NCI-H187 treated with DMSO at 0.1 percent for 48 hours (cell line): ENCODE data around the gene UQCR11.

Experiments used
- DNase-seq: peaks from one replicate; lab custom pipeline; 2025; lab: John Stamatoyannopoulos, UW

The UQCR11 gene

DNA sequence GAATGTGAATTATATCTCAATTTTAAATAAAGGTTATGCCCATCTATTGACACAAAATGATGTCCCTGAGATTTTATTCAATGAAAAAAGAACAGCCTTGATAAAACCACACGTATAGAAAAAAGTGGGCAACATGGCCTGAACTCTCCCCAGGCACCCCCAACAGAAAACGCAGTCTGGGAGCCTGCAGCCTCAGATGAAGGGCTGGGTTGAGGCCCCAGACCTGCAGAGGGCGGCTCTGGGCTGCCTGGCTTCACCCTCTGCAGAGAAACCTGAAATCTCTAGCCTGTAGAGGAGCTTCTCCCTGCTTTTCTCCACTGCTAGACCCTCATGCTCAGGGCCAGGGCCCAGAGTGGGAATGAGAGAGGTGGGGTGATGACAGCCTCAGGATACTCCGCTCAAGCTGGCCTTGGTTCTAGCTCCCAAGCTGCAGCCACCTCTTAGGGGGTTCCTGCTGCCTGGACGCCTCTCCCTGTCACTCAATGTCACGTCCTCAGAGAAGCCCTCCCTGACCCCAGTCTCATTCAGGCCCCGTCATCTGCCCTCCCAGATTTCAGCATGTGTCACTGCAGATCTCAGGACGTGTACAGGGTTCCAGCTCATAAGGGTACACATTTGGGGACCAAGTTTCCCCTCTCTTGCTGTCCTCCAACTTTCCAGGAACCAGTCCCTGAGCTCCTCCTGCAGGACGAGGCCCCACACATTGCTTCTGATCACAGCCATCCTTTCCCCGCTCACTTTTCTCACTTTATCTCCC lies 14.4 kb downstream of the UQCR11 start:
- DNase-seq = no peak

- no peak for DNase-seq
These were observed 17.4 kb downstream of the UQCR11 start for GRCh38 chr19:1587872-1588271.

DNA sequence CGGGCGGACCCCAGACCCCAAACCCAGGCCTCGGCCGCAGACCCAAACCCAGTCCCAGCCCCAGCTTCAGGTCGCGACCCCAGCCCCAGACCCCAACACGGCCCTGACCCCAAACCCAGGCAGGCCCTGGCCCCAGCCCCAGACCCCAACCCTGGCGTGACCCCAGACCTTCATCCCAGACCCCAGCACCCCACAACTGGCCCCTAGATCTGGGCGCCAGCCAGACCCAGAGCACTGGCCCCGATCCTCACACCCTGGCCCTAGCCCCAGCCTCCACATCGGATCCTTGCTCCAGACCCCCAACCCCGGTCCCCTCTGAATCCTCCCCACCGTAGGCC lies 20.1 kb downstream of the UQCR11 start:
- no peak for DNase-seq

GRCh38 chr19:1584500-1585242 lies 20.6 kb downstream of the UQCR11 start:
- DNase-seq = no peak

DNA sequence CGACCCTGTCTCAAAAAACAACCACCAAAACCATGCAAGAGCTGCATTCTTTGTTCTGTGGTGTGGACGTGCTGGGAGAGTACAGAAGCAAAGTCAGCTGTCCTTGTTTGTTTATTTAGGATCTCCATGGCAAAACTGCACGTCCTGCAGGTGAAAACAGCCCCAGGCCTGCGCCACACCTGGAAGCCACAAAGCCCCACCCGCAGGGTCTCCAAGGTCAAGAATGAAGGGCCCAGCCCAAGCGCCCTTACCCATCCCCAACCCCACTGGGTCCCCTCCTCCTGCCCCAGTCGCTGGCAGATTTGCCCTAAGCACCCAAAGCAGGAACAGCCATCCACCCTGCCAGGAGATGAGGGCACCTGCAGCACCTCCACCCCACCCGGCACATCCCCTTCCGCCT lies 23.1 kb downstream of the UQCR11 start:
- DNase-seq = no peak

DNA sequence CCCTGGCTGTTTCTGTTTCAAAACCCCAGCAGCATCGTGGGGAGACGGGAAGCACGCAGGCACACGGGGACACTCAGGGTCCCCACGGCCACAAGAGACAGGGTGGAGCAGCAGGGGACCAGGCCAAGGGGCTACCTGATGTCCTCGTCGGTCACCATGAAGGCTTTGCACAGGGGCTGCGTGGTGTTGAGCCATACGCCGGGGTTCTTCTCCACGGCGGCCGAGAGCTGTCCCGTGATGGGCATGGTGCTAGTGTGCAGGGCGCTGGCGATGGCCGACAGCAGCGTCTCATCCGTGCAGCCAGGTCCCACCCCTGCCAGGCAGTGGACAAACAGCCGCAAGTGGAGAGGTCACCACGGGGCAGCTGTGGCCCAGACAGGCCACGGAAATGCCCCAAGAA lies 24.3 kb downstream of the UQCR11 start:
- DNase-seq = no peak

DNA sequence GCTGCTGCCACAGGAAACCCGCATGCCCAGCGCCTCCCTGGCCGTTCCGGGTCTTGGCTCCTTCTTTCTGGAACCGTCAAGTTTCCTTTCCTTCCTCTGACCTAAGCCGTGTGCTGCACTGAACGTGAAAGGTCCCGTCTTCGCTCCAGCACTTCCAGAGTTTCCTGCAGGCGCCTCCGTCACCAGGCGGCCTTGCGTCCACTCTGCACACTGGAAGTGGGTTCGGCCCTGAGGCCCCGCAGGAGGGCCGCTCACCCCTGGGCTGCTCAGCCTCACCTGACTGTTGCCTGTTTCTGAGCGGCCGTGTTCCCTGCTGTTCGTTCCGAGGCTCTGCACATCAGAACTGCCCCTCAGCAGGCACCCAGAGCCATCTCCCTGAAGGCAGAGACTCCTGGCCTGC lies 24.9 kb downstream of the UQCR11 start:
- DNase-seq = no peak

- DNase-seq = no peak
These were observed 26.0 kb downstream of the UQCR11 start for GRCh38 chr19:1579222-1579621.

GRCh38 chr19:1577929-1578618 lies 27.2 kb downstream of the UQCR11 start:
- no peak for DNase-seq

- no peak for DNase-seq
These were observed 28.0 kb downstream of the UQCR11 start for GRCh38 chr19:1577090-1577928.

DNA sequence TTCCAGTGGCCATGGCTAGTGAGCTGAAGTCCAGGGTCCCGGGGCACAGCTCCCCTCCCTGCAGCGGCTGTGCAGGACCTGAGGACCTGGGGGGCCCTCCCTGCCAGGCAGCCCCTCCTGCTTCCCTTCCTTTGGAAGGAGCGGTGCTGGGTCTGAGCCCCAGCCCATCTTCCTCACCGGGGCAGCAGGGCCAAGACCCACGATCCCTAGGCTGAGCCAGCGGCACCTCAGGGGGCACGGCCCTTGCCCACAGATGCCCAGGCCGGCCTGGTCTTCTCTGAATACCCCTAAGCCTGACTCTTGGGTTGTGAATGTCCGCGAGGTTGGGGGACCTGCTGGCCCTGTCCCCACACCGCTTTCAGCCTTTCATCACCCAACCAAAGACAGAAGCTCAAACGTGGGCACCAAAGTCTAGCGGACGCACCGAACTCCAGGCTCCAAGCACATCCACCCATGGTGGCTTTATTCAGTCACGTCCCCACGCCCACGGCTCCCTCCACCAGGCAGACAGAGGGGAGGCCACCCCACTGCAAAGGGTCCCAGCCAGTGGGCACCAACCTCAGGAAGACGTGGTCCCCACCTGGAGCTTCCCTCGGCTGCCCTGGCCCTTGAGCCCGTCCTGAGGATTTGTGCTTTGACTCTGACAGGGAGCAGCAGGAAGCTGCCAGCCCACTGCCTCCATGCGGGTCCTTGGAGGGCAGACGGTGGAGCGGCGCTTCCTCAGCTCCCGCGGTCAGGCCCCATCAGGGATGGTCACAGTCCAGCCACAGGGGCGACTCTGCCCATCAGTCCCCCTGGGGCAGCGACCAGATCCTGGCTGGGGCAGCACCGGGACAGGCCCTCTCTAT lies 28.8 kb downstream of the UQCR11 start:
- DNase-seq = no peak

DNA sequence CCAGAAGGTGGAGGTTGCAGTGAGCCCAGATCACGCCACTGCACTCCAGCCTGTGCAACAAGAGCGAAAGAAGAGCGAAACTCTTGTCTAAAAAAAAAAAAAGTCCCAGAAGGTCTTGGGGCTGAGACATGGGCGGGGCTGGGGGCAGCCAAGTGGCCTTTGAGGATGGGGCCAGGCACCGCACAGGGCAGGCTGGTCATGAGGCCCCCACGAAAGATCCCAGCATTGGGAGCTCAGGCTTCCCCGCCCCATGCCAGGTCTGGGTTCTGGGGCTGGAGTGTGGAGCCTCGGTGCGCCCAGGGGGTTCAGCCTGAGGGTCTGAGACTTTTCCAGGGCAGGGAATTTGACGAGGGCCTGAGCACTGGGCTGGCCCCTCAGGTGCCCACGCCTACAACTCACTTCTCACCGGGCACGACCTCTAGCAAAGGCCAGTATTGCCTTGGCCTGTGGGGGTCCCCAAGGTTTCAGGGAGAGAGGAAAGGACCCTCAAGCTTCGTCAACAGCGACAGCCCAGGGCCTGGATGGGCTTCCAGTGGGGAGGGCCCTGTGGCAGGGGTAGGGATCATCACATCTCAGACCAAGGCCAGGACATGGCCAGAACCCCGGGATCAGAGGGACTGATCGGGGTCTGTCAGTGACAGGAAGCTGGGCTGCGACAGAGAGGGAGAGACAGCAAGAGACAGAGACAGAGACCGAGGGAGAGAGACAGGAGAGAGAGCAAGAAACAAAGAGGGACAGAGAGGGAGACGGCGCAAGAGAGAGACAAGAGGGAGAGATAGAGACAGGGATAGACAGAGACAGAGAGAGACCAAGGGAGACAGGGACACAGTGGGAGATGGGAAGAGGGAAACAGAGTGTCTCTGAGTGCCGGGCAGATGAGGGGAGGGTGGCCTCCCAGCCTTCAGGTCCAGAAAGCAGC lies 29.7 kb downstream of the UQCR11 start:
- DNase-seq = no peak

GRCh38 chr19:1574354-1575136 lies 30.7 kb downstream of the UQCR11 start:
- DNase-seq = no peak

DNA sequence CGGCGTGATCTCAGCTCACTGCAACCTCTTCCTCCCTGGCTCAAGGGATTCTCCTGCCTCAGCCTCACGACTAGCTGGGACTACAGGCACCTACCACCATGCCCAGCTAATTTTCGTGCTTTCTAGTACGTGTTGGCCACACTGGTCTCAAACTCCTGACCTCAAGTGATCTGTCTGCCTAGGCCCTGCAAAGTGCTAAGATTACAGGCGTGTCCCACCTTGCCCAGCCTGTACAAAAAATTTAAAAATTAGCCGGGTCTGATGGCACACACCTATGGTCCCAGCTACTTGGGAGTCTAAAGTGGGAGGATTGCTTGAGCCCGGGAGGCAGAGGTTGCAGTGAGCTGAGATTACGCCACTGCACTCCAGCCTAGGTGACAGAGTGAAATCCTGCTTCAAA lies 32.5 kb downstream of the UQCR11 start:
- DNase-seq = no peak

- no peak for DNase-seq
These were observed 33.9 kb downstream of the UQCR11 start for GRCh38 chr19:1571358-1571757.

- no peak for DNase-seq
These were observed 34.4 kb downstream of the UQCR11 start for GRCh38 chr19:1570836-1571235.

GRCh38 chr19:1569997-1570396 lies 35.3 kb downstream of the UQCR11 start:
- no peak for DNase-seq

DNA sequence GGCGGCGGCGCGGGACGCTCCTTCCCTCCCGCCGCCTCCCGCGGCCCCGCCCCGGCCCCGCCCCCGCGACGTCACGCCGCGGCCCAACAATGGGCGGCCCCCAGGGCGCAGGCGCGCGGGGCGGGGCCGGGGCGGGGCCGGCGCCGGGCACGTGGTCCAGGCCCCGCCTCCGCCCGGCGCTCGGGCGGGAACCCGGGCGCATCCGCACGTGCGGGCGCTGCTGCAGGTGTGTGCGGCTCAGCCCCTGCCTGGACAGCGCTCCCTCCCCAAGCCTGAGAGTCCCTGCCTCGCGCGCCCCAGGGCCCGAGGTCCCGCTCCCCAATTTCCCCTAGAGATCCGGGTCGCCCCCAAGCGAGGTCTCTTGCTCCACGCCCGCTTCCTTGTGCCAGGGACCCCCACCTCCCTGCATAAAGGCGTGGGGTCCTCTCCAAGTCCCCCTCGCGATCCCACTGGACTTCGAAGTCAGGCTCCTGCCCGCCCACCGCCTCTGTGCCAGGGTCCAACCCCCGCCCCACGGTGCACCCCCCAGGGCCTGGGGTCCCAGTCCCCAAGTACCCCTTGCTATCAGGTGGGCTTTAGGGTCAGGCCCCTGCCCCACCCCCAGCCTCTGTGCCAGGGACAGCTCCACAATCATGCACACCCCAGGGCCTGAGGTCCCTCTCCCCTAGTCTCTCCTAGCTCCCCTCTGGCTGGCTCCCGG lies 36.8 kb downstream of the UQCR11 start, which contains the start of gene MEX3D:
Gene MEX3D (minus strand): TSS at position 6 of the 700 bp plus-strand sequence. CDS start 267 bp downstream, outside the sequence.
- DNase-seq = no peak

- no peak for DNase-seq
These were observed 37.4 kb downstream of the UQCR11 start for GRCh38 chr19:1567848-1568227.
